Measurements from ENCODE around the gene CCDC7.
"Not testable (repeated sequence)": the region's sequence is repeated elsewhere in the genome, so short reads cannot be mapped to it uniquely, and the experiment has no call there.

The CCDC7 gene

GRCh38 chr10:32582946-32583345 is 137.0 kb downstream of the CCDC7 start:
- TF ChIP-seq CTCF (conservative IDR thresholded peaks at IDR 0.05; ENCODE audit: low read depth, low read length) = no peak
- DNase-seq (ENCODE audit: low read depth) = peak; percentile 3
- no peak overlapping the region for H3K4me3 ChIP-seq (ENCODE audit: low read depth, low read length)

- not testable (repeated sequence) for DNase-seq (ENCODE audit: low read depth); H3K4me3 ChIP-seq (ENCODE audit: low read depth, low read length)
These were observed 152.1 kb downstream of the CCDC7 start for GRCh38 chr10:32598022-32598421.

GRCh38 chr10:32600317-32600716 is 154.4 kb downstream of the CCDC7 start:
- TF ChIP-seq CTCF (conservative IDR thresholded peaks at IDR 0.05; ENCODE audit: low read depth, low read length) = no peak

GRCh38 chr10:32601562-32601961 is 155.6 kb downstream of the CCDC7 start:
- H3K4me3 ChIP-seq (ENCODE audit: low read depth, low read length); DNase-seq (ENCODE audit: low read depth): not testable (repeated sequence)

More at GRCh38 chr10:32600317-32600716, 154.4 kb downstream of the CCDC7 start:
- no peak overlapping the region for H3K4me3 ChIP-seq (ENCODE audit: low read depth, low read length)
- no peak for DNase-seq (ENCODE audit: low read depth)

GRCh38 chr10:32605787-32606186 is 159.8 kb downstream of the CCDC7 start:
- no peak for TF ChIP-seq CTCF (conservative IDR thresholded peaks at IDR 0.05; ENCODE audit: low read depth, low read length)
- no peak overlapping the region for H3K4me3 ChIP-seq (ENCODE audit: low read depth, low read length)

GRCh38 chr10:32610543-32610942 is 164.6 kb downstream of the CCDC7 start:
- DNase-seq (ENCODE audit: low read depth); H3K4me3 ChIP-seq (ENCODE audit: low read depth, low read length): not testable (repeated sequence)

More at GRCh38 chr10:32605787-32606186, 159.8 kb downstream of the CCDC7 start:
- no peak for DNase-seq (ENCODE audit: low read depth)

- H3K4me3 ChIP-seq (ENCODE audit: low read depth, low read length) = no peak overlapping the region
- DNase-seq (ENCODE audit: low read depth) = no peak
- TF ChIP-seq CTCF (conservative IDR thresholded peaks at IDR 0.05; ENCODE audit: low read depth, low read length) = no peak
These were observed 170.5 kb downstream of the CCDC7 start for GRCh38 chr10:32616438-32616837.

GRCh38 chr10:32618482-32618881 is 172.5 kb downstream of the CCDC7 start:
- no peak for DNase-seq (ENCODE audit: low read depth)
- TF ChIP-seq CTCF (conservative IDR thresholded peaks at IDR 0.05; ENCODE audit: low read depth, low read length) = no peak
- no peak overlapping the region for H3K4me3 ChIP-seq (ENCODE audit: low read depth, low read length)

GRCh38 chr10:32621969-32622368 is 176.0 kb downstream of the CCDC7 start:
- H3K4me3 ChIP-seq (ENCODE audit: low read depth, low read length) = no peak overlapping the region
- TF ChIP-seq CTCF (conservative IDR thresholded peaks at IDR 0.05; ENCODE audit: low read depth, low read length) = no peak

More at GRCh38 chr10:32621969-32622368, 176.0 kb downstream of the CCDC7 start:
- no peak for DNase-seq (ENCODE audit: low read depth)
